H1 (cell line): ENCODE measurements around the gene TSKS. TPM values are rescaled to one million over a fixed set of nuclear protein-coding genes. Genes with fewer than 3 reads are reported as not detected.

Source experiments
- CTCF ChIA-PET: fragments of 300-600 bp; sonication (Branson Sonifier 250); formaldehyde crosslinking; loops from one replicate; lab custom pipeline; 2021; ENCODE audit not compliant: partially characterized antibody; lab: Charles Lee
- POLR2A ChIA-PET: fragments of 300-600 bp; sonication (Branson Sonifier 250); formaldehyde crosslinking; loops from one replicate; lab custom pipeline; 2021; ENCODE audit warnings: inconsistent platforms; ENCODE audit not compliant: partially characterized antibody; lab: Charles Lee
- DNase-seq, 2 experiments: peaks; one replicate each; pipeline versions ENCODE4 v3.0.0 to v3.0.0-alpha.2; 2010 to 2022; ENCODE audit warnings: low spot score in 2 of 2, low read depth in 1 of 2, mixed read lengths in 1 of 2
- FAIRE-seq: peaks from 2 replicates; lab custom pipeline; 2011; peaks lifted over from hg19 to GRCh38; lab: Jason Lieb, UNC
- H2AFZ ChIP-seq: 2 replicates; pipeline ENCODE4 v1.8.1; 2012; ENCODE audit warnings: low read length, inconsistent platforms
- H2AK5ac ChIP-seq: 2 replicates; pipeline ENCODE4 v1.6.1; 2013; ENCODE audit warnings: low read depth, low read length
- H2BK120ac ChIP-seq: replicated peaks from 2 replicates; pipeline ENCODE3; 2013; ENCODE audit warnings: low read depth, low read length, inconsistent platforms
- H2BK12ac ChIP-seq: 2 replicates; pipeline ENCODE4 v1.6.1; 2013; ENCODE audit warnings: low read depth, low read length
- H2BK15ac ChIP-seq: 2 replicates; pipeline ENCODE4 v1.6.1; 2013; ENCODE audit warnings: low read length
- H2BK20ac ChIP-seq: 2 replicates; pipeline ENCODE4 v1.6.1; 2013; ENCODE audit warnings: low read length
- H2BK5ac ChIP-seq: 2 replicates; pipeline ENCODE4 v1.6.1; 2013; ENCODE audit warnings: low read depth, low read length
- H3K14ac ChIP-seq: 2 replicates; pipeline ENCODE4 v1.6.1; 2013; ENCODE audit warnings: inconsistent platforms; ENCODE audit not compliant: insufficient read length
- H3K18ac ChIP-seq: 2 replicates; pipeline ENCODE4 v1.6.1; 2013; ENCODE audit warnings: low read length; ENCODE audit errors: extremely low read depth
- H3K23ac ChIP-seq: 2 replicates; pipeline ENCODE4 v1.6.1; 2013; ENCODE audit warnings: inconsistent platforms; ENCODE audit not compliant: insufficient read length
- H3K23me2 ChIP-seq: 2 replicates; pipeline ENCODE4 v1.6.1; 2013; ENCODE audit warnings: low read depth, low read length
- H3K27ac ChIP-seq: 2 replicates; pipeline ENCODE4 v1.6.1; 2011; ENCODE audit warnings: low read depth, low read length, inconsistent platforms
- H3K27me3 ChIP-seq, 4 experiments: replicated peaks in 1 of 4; 1 replicate in 1 of 4; 2 replicates in 3 of 4; pipeline versions ENCODE4 v1.6.1 to v1.8.1; 2011 to 2013; ENCODE audit warnings: low read length in 3 of 4, mild to moderate bottlenecking in 3 of 4, inconsistent platforms in 2 of 4, mixed read lengths in 2 of 4, moderate library complexity in 1 of 4; ENCODE audit not compliant: control insufficient read depth in 3 of 4, insufficient read depth in 3 of 4; ENCODE audit errors: extremely low read depth in 1 of 4
- H3K36me3 ChIP-seq, 4 experiments: 2 replicates each; pipeline versions ENCODE4 v1.6.1 to v1.8.1; 2011 to 2013; ENCODE audit warnings: mild to moderate bottlenecking in 4 of 4, low read length in 3 of 4, moderate library complexity in 2 of 4, control low read depth in 1 of 4, inconsistent platforms in 1 of 4; ENCODE audit not compliant: insufficient read depth in 4 of 4, control insufficient read depth in 2 of 4
- H3K4ac ChIP-seq: replicated peaks from 2 replicates; pipeline ENCODE3; 2013; ENCODE audit warnings: low read length, low read depth, mixed read lengths, inconsistent platforms; ENCODE audit not compliant: insufficient read length
- H3K4me1 ChIP-seq, 4 experiments: replicated peaks in 1 of 4; 1 replicate in 1 of 4; 2 replicates in 3 of 4; pipeline versions ENCODE4 v1.6.1 to v1.8.1; 2011 to 2013; ENCODE audit warnings: low read length in 3 of 4, inconsistent platforms in 2 of 4, mixed read lengths in 1 of 4; ENCODE audit not compliant: insufficient read depth in 4 of 4, control insufficient read depth in 3 of 4
- H3K4me2 ChIP-seq, 2 experiments: 2 replicates each; pipeline versions ENCODE4 v1.6.1 to v1.8.1; 2011 to 2013; ENCODE audit warnings: low read depth in 2 of 2, low read length in 2 of 2, control low read depth in 1 of 2, inconsistent platforms in 1 of 2, mild to moderate bottlenecking in 1 of 2; ENCODE audit not compliant: insufficient read depth in 1 of 2
- H3K4me3 ChIP-seq, 4 experiments: fragments of 200-600, 300-600 bp in 1 of 4; sonication (generic), shearing (Covaris generic), sonication (Bioruptor Twin) in 1 of 4; 2 replicates each; pipeline versions ENCODE4 v1.5.1 to v1.8.1; 2011 to 2016; ENCODE audit warnings: low read length in 4 of 4, low read depth in 3 of 4, control low read depth in 2 of 4, inconsistent platforms in 2 of 4, mild to moderate bottlenecking in 2 of 4, mixed read lengths in 1 of 4, moderate library complexity in 1 of 4; ENCODE audit not compliant: insufficient read depth in 2 of 4; ENCODE audit errors: extremely low read depth in 1 of 4
- H3K56ac ChIP-seq: replicated peaks from 2 replicates; pipeline ENCODE3; 2013; ENCODE audit warnings: low read depth, mild to moderate bottlenecking, mixed read lengths, low read length, inconsistent platforms; ENCODE audit not compliant: insufficient read length
- H3K79me1 ChIP-seq: 2 replicates; pipeline ENCODE4 v1.6.1; 2013; ENCODE audit warnings: low read depth, low read length, control low read depth
- H3K79me2 ChIP-seq, 2 experiments: 2 replicates each; pipeline versions ENCODE4 v1.6.1 to v1.8.1; 2012 to 2013; ENCODE audit warnings: low read length in 2 of 2, mild to moderate bottlenecking in 2 of 2, inconsistent platforms in 1 of 2; ENCODE audit not compliant: insufficient read depth in 2 of 2, control insufficient read depth in 1 of 2
- H3K9ac ChIP-seq, 4 experiments: replicated peaks in 1 of 4; 1 replicate in 1 of 4; 2 replicates in 3 of 4; pipeline versions ENCODE4 v1.6.1 to v1.8.1; 2011 to 2013; ENCODE audit warnings: low read depth in 3 of 4, low read length in 3 of 4, control low read depth in 2 of 4, mild to moderate bottlenecking in 2 of 4, moderate library complexity in 2 of 4, inconsistent platforms in 1 of 4; ENCODE audit errors: extremely low read depth in 1 of 4
- H3K9me3 ChIP-seq, 2 experiments: 2 replicates each; pipeline versions ENCODE4 v1.6.1 to v1.8.1; 2012 to 2013; ENCODE audit warnings: mild to moderate bottlenecking in 2 of 2, moderate library complexity in 2 of 2, control low read depth in 1 of 2, inconsistent platforms in 1 of 2, low read depth in 1 of 2, low read length in 1 of 2, mixed read lengths in 1 of 2; ENCODE audit not compliant: insufficient read depth in 2 of 2
- H4K20me1 ChIP-seq, 2 experiments: replicated peaks in 1 of 2; 2 replicates each; pipeline versions ENCODE3 to v1.8.1; 2011 to 2013; ENCODE audit warnings: inconsistent platforms in 2 of 2, low read length in 2 of 2, mild to moderate bottlenecking in 1 of 2; ENCODE audit not compliant: insufficient read depth in 2 of 2, control insufficient read depth in 1 of 2
- H4K5ac ChIP-seq: 2 replicates; pipeline ENCODE4 v1.6.1; 2013; ENCODE audit warnings: low read length, low read depth, mixed read lengths, inconsistent platforms; ENCODE audit not compliant: insufficient read length
- H4K8ac ChIP-seq: 2 replicates; pipeline ENCODE4 v1.8.0; 2013; ENCODE audit warnings: mild to moderate bottlenecking, moderate library complexity, low read length, inconsistent platforms; ENCODE audit not compliant: insufficient read depth; ENCODE audit errors: extremely low read depth
- H4K91ac ChIP-seq: replicated peaks from 2 replicates; pipeline ENCODE3; 2013; ENCODE audit warnings: low read length, mixed read lengths, inconsistent platforms; ENCODE audit not compliant: insufficient read length
- CREB1 ChIP-seq: IDR thresholded peaks from 2 replicates; pipeline ENCODE4 v1.6.1; 2012; ENCODE audit warnings: inconsistent platforms
- RFX5 ChIP-seq: IDR thresholded peaks from 2 replicates; pipeline ENCODE4 v1.6.1; 2011; ENCODE audit warnings: low read depth, low read length, improper control_type of control experiment, borderline replicate concordance
- WGBS, 2 experiments: shearing (Covaris generic) in 1 of 2; methylation state at CpG; one replicate each; pipeline versions ENCODE4 v1.1.6 to v1.1.7; 2013 to 2015; ENCODE audit warnings: low lambda C conversion rate in 2 of 2, mixed read lengths in 2 of 2, inconsistent platforms in 1 of 2, low coverage in 1 of 2, missing lambda C conversion rate in 1 of 2; ENCODE audit not compliant: insufficient replicate concordance in 2 of 2, insufficient coverage in 1 of 2, insufficient read length in 1 of 2; ENCODE audit errors: extremely low coverage in 1 of 2, missing lambda C conversion rate in 1 of 2; 5-methylcytosine and 5-hydroxymethylcytosine counted together
- polyA plus RNA-seq, 7 experiments: library from polyadenylated mRNA; depleted of rRNA in 3 of 7; stranded (reverse) in 5 of 7; unstranded in 2 of 7; fragments of >200 nt in 5 of 7; fragments of 200-250 nt in 2 of 7; gene quantifications; 1 replicate in 5 of 7; 2 replicates in 1 of 7; 4 replicates in 1 of 7; pipeline versions ENCODE4 v1.2.1 to v1.2.3, GENCODE V29; 2011 to 2013; ENCODE audit warnings: missing spikeins in 2 of 7, mixed read lengths in 2 of 7
- total RNA-seq: library from RNA; stranded (reverse); fragmentation: NEBNext Ultra II Directional; extraction: Animal tissue kit (Norgen Biotek cat#: 25700); gene quantifications from 2 replicates; pipeline ENCODE4 v1.2.1, GENCODE V29; 2021

Gene TSKS
- total and polyA plus RNA-seq, 2 of the 8 experiments (the other 6 are each of a cell fraction or from before 2014, with no cell fraction given), result 0.21 TPM; not detected in 1

DNA sequence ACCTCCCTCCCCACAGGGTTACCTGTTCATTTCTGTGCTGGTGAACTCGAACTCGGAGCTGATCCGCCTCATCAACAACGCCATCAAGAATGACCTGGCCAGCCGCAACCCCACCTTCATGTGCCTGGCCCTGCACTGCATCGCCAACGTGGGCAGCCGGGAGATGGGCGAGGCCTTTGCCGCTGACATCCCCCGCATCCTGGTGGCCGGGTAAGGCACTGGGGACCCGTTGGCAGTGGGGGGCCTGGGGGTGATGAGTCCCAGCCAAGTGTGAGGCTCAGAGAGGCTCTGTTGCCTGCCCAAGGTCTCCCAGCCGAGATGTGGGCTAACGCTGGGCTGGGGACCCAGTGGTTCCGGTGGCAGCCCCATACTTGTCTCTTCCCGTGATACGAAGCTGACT, 19.4 kb upstream of the TSKS start:
- H2BK5ac ChIP-seq, result no peak overlapping the region
- H4K20me1 ChIP-seq, result peaks cover 2 to 7% of the 10 kb centered on the region in 2 experiments
- H3K79me2 ChIP-seq, result no peaks in the 10 kb centered on the region
- no peak overlapping the region for H3K4me2 ChIP-seq
- H3K23ac ChIP-seq, result no peak overlapping the region
- H3K79me1 ChIP-seq, result peaks cover 8% of the 10 kb centered on the region
- H3K9me3 ChIP-seq, result no peaks in the 10 kb centered on the region
- DNase-seq (no peak), FAIRE-seq (no peak)
- H3K18ac ChIP-seq, result no peak overlapping the region
- no peak overlapping the region for H3K9ac ChIP-seq
- H3K4me3 ChIP-seq, result no peak overlapping the region
- 96% methylated on average over 18 of the region's 18 CpGs; no CpG with 5 or more reads in 1 of the 2 experiments for WGBS, 2 experiments
- no peak overlapping the region for H4K8ac ChIP-seq
- no peak overlapping the region for H3K14ac ChIP-seq
- H3K56ac ChIP-seq, result no peak overlapping the region
- no peak overlapping the region for H3K27ac ChIP-seq
- no peak overlapping the region for H2BK20ac ChIP-seq
- no peak overlapping the region for H2BK12ac ChIP-seq
- TF ChIP-seq CREB1, result no peak
- TF ChIP-seq RFX5, result no peak
- ChIA-PET CTCF (interaction anchor here (0.6 to 1.1 kb wide), 2 partner anchors 15 to 86 kb away, joined by 3 to 4 read pairs; no protein-coding TSS in a partner anchor), POLR2A (interaction anchor here (1.7 kb wide), 1 partner anchor 9 kb away, joined by 5 read pairs; no protein-coding TSS in a partner anchor)
- H2BK15ac ChIP-seq, result no peak overlapping the region
- no peak overlapping the region for H3K4ac ChIP-seq
- H2AFZ ChIP-seq, result no peak overlapping the region
- H2BK120ac ChIP-seq, result no peak overlapping the region
- no peaks in the 10 kb centered on the region for H3K27me3 ChIP-seq
- no peak overlapping the region for H2AK5ac ChIP-seq
- H4K91ac ChIP-seq, result no peak overlapping the region
- no peak overlapping the region for H4K5ac ChIP-seq
- H3K4me1 ChIP-seq, result no peaks in the 10 kb centered on the region; a peak in 2 of 7 replicates
- peaks cover 2 to 17% (median 10%) of the 10 kb centered on the region in 4 experiments; a peak in 6 of 8 replicates for H3K36me3 ChIP-seq
- H3K23me2 ChIP-seq, result no peaks in the 10 kb centered on the region; the same call in 1 of the 2 replicates
